ENCODE results near the gene ANKLE2.

Gene ANKLE2

GRCh38 chr12:132703641-132704040 lies 58.0 kb downstream of the ANKLE2 start:
- TF ChIP-seq, protein P1, sequence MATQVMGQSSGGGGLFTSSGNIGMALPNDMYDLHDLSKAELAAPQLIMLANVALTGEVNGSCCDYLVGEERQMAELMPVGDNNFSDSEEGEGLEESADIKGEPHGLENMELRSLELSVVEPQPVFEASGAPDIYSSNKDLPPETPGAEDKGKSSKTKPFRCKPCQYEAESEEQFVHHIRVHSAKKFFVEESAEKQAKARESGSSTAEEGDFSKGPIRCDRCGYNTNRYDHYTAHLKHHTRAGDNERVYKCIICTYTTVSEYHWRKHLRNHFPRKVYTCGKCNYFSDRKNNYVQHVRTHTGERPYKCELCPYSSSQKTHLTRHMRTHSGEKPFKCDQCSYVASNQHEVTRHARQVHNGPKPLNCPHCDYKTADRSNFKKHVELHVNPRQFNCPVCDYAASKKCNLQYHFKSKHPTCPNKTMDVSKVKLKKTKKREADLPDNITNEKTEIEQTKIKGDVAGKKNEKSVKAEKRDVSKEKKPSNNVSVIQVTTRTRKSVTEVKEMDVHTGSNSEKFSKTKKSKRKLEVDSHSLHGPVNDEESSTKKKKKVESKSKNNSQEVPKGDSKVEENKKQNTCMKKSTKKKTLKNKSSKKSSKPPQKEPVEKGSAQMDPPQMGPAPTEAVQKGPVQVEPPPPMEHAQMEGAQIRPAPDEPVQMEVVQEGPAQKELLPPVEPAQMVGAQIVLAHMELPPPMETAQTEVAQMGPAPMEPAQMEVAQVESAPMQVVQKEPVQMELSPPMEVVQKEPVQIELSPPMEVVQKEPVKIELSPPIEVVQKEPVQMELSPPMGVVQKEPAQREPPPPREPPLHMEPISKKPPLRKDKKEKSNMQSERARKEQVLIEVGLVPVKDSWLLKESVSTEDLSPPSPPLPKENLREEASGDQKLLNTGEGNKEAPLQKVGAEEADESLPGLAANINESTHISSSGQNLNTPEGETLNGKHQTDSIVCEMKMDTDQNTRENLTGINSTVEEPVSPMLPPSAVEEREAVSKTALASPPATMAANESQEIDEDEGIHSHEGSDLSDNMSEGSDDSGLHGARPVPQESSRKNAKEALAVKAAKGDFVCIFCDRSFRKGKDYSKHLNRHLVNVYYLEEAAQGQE (IDR thresholded peaks at IDR 0.05; ENCODE audit: insufficient read depth in 1 of 2, low read depth in 2 of 2, low read length in 2 of 2): no peak
- TF ChIP-seq SIN3A (IDR thresholded peaks at IDR 0.05; ENCODE audit: borderline replicate concordance, insufficient read depth, low read length) (no peak), POLR2AphosphoS5 (IDR thresholded peaks at IDR 0.05; ENCODE audit: low read depth, low read length) (peak; percentile 2; the same call in 1 of the 2 replicates)

DNA sequence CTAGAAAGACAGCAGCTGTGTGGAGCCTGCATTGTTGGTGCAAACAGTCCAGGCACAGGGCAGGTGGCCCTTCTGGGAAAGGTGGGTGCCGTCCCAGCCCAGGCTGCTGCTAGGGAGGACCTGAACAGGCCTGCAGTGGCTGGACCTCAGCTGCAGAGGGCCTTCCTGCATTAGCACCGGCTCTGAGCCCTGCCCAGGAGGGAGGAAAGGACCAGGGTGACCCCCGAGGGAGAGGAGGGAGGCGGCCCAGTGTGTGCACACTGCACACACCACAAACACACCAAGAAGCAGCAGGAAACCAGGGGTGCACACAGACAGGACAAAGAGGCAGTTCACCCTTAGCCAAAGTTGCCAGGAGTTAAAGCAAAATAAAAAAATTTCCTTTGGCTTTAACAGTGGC lies 59.0 kb downstream of the ANKLE2 start:
- no peak for TF ChIP-seq POLR2AphosphoS5 (IDR thresholded peaks at IDR 0.05; ENCODE audit: low read depth, low read length)
- TF ChIP-seq FOXP2 (optimal IDR thresholded peaks at IDR 0.05; ENCODE audit: borderline replicate concordance, extremely low read depth, extremely low read length, insufficient read depth): no peak
- TF ChIP-seq TAF1 (IDR thresholded peaks at IDR 0.05; ENCODE audit: borderline replicate concordance, insufficient read depth, low read length): no peak
- TF ChIP-seq, protein P1 (IDR thresholded peaks at IDR 0.05; ENCODE audit: insufficient read depth in 1 of 2, low read depth in 2 of 2, low read length in 2 of 2): no peak
- no peak for TF ChIP-seq SIN3A (IDR thresholded peaks at IDR 0.05; ENCODE audit: borderline replicate concordance, insufficient read depth, low read length)

GRCh38 chr12:132700212-132700822 lies 61.3 kb downstream of the ANKLE2 start:
- TF ChIP-seq, protein P1 (IDR thresholded peaks at IDR 0.05; ENCODE audit: insufficient read depth in 1 of 2, low read depth in 2 of 2, low read length in 2 of 2): no peak
- TF ChIP-seq TAF1 (IDR thresholded peaks at IDR 0.05; ENCODE audit: borderline replicate concordance, insufficient read depth, low read length) (no peak), FOXP2 (optimal IDR thresholded peaks at IDR 0.05; ENCODE audit: borderline replicate concordance, extremely low read depth, extremely low read length, insufficient read depth) (no peak), POLR2AphosphoS5 (IDR thresholded peaks at IDR 0.05; ENCODE audit: low read depth, low read length) (no peak), SIN3A (IDR thresholded peaks at IDR 0.05; ENCODE audit: borderline replicate concordance, insufficient read depth, low read length) (no peak)

DNA sequence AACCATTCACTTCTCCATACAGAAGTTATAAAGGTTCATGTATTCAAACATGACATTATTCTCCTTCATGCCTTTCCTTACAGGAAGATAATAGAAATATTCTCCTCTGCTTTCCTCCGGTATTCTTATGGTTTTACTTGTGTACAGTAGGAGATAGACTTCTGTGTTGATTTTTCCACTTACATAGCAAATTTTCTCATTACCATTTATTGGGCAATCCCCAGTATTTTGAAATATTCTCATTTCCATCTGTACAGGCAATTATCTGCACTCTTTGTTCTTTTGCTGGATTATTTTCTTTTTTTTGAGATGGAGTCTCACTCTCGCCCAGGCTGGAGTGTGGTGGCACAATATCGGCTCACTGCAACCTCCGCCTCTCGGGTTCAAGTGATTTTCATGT lies 63.3 kb downstream of the ANKLE2 start:
- TF ChIP-seq TAF1 (IDR thresholded peaks at IDR 0.05; ENCODE audit: borderline replicate concordance, insufficient read depth, low read length) (no peak), POLR2AphosphoS5 (IDR thresholded peaks at IDR 0.05; ENCODE audit: low read depth, low read length) (no peak), SIN3A (IDR thresholded peaks at IDR 0.05; ENCODE audit: borderline replicate concordance, insufficient read depth, low read length) (no peak), FOXP2 (optimal IDR thresholded peaks at IDR 0.05; ENCODE audit: borderline replicate concordance, extremely low read depth, extremely low read length, insufficient read depth) (no peak)
- TF ChIP-seq, protein P1 (IDR thresholded peaks at IDR 0.05; ENCODE audit: insufficient read depth in 1 of 2, low read depth in 2 of 2, low read length in 2 of 2): no peak

- TF ChIP-seq, protein P1 (IDR thresholded peaks at IDR 0.05; ENCODE audit: insufficient read depth in 1 of 2, low read depth in 2 of 2, low read length in 2 of 2): no peak
- TF ChIP-seq SIN3A (IDR thresholded peaks at IDR 0.05; ENCODE audit: borderline replicate concordance, insufficient read depth, low read length) (no peak), POLR2AphosphoS5 (IDR thresholded peaks at IDR 0.05; ENCODE audit: low read depth, low read length) (peak; percentile 52; the same call in 1 of the 2 replicates), TAF1 (IDR thresholded peaks at IDR 0.05; ENCODE audit: borderline replicate concordance, insufficient read depth, low read length) (no peak)
Measured at GRCh38 chr12:132695431-132695830, 66.2 kb downstream of the ANKLE2 start.

All from PFSK-1 (cell line).